ENCODE data around the gene CALHM6.

Gene CALHM6

DNA sequence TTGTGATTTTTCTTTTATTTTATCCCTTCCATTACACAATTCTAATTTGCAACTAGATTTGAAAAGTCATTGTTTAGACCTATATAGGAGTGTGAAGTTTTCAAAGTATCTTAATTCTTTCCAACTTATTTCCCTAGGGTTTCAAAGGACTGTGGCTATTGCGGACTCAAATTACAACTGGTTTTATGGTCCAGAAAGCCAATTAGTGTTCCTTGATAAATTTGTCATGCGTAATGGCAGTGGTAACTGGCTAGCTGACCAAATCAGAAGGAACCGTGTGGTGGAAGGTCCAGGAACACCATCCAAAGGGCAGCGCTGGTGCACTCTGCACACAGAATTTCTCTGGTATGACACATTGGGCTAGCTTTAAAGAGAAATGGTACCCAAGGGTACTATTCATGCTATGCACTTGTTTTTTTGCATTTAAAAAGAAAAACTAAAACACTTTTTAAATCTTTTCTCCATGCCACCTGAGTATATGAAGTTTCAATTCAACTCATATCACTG is 27.9 kb upstream of the CALHM6 start:
- Histone ChIP-seq H3K27me3 (ENCODE audit: control insufficient read depth, insufficient read depth, low read length) (no peaks in the 10 kb centered on the region), H3K36me3 (ENCODE audit: control insufficient read depth, insufficient read depth, low read length) (no peaks in the 10 kb centered on the region), H3K4me3 (ENCODE audit: low read length) (no peak overlapping the region), H3K4me1 (ENCODE audit: control insufficient read depth, insufficient read depth, low read length) (no peaks in the 10 kb centered on the region), H3K9ac (ENCODE audit: low read length) (no peak overlapping the region), H3K27ac (ENCODE audit: low read depth, low read length) (no peak overlapping the region)

- H3K4me3 ChIP-seq (ENCODE audit: low read length), result no peak overlapping the region
- H3K36me3 ChIP-seq (ENCODE audit: control insufficient read depth, insufficient read depth, low read length), result no peaks in the 10 kb centered on the region
- H3K27me3 ChIP-seq (ENCODE audit: control insufficient read depth, insufficient read depth, low read length), result no peaks in the 10 kb centered on the region
- no peaks in the 10 kb centered on the region for H3K4me1 ChIP-seq (ENCODE audit: control insufficient read depth, insufficient read depth, low read length)
- H3K27ac ChIP-seq (ENCODE audit: low read depth, low read length), result no peak overlapping the region
- H3K9ac ChIP-seq (ENCODE audit: low read length), result no peak overlapping the region
Observed at GRCh38 chr6:116434056-116434725, 27.0 kb upstream of the CALHM6 start.

DNA sequence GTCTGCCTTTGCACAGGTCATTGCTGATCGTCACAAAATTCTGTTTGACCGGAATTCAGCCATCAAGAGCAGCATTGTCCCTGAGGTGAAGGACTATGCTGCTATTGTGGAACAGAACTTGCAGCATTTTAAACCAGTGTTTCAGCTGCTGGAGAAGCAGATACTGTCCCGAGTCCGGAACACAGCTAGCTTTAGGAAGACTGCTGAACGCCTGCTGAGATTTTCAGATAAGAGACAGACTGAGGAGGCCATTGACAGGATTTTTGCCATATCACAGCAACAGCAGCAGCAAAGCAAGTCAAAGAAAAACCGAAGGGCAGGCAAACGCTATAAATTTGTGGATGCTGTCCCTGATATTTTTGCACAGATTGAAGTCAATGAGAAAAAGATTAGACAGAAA is 24.6 kb upstream of the CALHM6 start:
- Histone ChIP-seq H3K9ac (ENCODE audit: low read length) (no peak overlapping the region), H3K27me3 (ENCODE audit: control insufficient read depth, insufficient read depth, low read length) (no peaks in the 10 kb centered on the region), H3K27ac (ENCODE audit: low read depth, low read length) (no peak overlapping the region), H3K4me1 (ENCODE audit: control insufficient read depth, insufficient read depth, low read length) (no peaks in the 10 kb centered on the region), H3K4me3 (ENCODE audit: low read length) (no peak overlapping the region), H3K36me3 (ENCODE audit: control insufficient read depth, insufficient read depth, low read length) (no peaks in the 10 kb centered on the region)

DNA sequence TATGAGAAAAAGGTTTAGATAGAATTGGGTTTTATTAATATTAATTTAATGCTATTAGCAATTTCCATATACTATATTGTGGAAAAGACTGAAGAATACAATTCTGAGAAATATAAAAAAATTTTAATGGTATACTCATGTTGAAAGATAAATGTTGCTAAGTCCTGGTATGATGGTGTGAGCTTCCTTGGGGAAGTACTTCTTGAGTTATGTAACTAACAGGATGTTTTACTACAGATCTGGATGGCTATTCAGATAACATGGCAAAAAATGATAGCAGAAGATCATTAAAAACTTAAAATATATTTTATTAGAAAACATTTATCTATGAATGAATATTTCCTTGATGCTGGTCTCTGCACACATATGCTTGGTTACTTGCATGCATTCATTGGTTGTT is 23.5 kb upstream of the CALHM6 start:
- Histone ChIP-seq H3K4me1 (ENCODE audit: control insufficient read depth, insufficient read depth, low read length) (no peaks in the 10 kb centered on the region), H3K36me3 (ENCODE audit: control insufficient read depth, insufficient read depth, low read length) (no peaks in the 10 kb centered on the region), H3K9ac (ENCODE audit: low read length) (no peak overlapping the region), H3K27ac (ENCODE audit: low read depth, low read length) (no peak overlapping the region), H3K4me3 (ENCODE audit: low read length) (no peak overlapping the region), H3K27me3 (ENCODE audit: control insufficient read depth, insufficient read depth, low read length) (no peaks in the 10 kb centered on the region)

DNA sequence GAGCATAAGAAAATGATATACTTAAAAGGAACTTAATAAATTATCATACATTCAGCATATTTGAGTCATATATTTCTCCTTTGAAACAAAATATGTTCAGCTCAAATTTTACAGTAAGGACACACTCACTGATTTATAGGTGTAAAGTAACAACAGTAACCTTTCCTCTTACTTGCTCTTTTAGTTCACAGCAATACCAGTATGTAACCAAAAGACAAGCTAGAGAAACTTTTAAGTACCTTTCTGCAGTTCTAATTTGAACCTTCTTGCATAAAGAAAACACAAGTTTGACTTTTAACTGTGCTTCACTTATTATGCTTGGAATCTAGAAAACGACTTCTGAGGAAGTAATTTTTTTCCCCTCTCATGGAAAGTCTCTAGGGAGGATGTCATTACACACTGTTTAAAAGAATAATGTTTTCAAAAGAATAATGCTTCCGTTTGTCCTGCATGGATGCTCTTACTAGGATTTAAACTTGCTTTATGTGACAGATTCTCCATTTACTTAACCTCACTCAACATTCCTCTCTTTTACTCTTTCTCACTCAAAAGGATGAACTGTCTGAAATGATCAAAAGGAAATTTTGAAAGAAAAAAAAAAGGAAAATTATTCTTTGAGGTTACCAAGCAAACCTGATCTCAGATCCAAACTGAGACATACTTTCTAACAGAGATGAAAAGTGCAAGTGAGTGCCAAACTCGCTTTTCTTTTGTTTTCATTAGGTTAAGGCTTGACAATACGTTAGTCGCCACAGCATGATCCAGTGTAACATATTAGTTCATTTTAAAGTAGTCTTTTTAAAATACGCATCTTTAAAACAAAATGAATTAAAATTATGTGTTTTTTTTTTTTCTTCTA is 22.4 kb upstream of the CALHM6 start:
- Histone ChIP-seq H3K27ac (ENCODE audit: low read depth, low read length) (no peak overlapping the region), H3K9ac (ENCODE audit: low read length) (no peak overlapping the region), H3K4me3 (ENCODE audit: low read length) (no peak overlapping the region), H3K4me1 (ENCODE audit: control insufficient read depth, insufficient read depth, low read length) (no peaks in the 10 kb centered on the region), H3K36me3 (ENCODE audit: control insufficient read depth, insufficient read depth, low read length) (no peaks in the 10 kb centered on the region), H3K27me3 (ENCODE audit: control insufficient read depth, insufficient read depth, low read length) (no peaks in the 10 kb centered on the region)

DNA sequence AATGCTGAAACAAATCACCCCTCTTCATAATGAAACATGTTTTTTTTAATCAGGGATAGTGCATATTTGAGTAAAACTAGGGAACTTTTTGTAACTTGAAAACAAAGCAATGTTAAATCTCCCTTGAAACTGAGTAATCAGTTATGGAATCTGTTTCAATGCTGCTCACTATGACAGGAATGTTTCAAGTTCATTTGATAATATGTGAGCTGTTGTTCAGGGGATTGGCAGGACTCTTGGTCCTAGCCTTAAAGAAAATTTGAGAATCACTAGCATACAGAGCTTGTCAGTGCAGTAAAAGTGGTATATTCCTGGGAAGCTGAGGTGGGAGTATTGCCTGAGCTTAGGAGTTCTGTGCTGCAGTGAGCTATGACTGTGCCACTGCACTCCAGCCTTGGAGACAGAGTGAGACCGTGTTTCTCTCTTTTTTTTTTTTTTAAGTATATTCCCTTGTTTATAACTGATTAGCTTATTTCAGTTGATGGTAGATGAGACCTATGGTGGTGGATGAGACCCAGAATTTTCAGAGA is 21.6 kb upstream of the CALHM6 start:
- H3K9ac ChIP-seq (ENCODE audit: low read length), result no peak overlapping the region
- H3K36me3 ChIP-seq (ENCODE audit: control insufficient read depth, insufficient read depth, low read length), result no peaks in the 10 kb centered on the region
- no peaks in the 10 kb centered on the region for H3K27me3 ChIP-seq (ENCODE audit: control insufficient read depth, insufficient read depth, low read length)
- H3K4me1 ChIP-seq (ENCODE audit: control insufficient read depth, insufficient read depth, low read length), result no peaks in the 10 kb centered on the region
- H3K4me3 ChIP-seq (ENCODE audit: low read length), result no peak overlapping the region
- H3K27ac ChIP-seq (ENCODE audit: low read depth, low read length), result no peak overlapping the region

- no peak overlapping the region for H3K9ac ChIP-seq (ENCODE audit: low read length)
- H3K27ac ChIP-seq (ENCODE audit: low read depth, low read length), result no peak overlapping the region
- H3K27me3 ChIP-seq (ENCODE audit: control insufficient read depth, insufficient read depth, low read length), result no peaks in the 10 kb centered on the region
- H3K36me3 ChIP-seq (ENCODE audit: control insufficient read depth, insufficient read depth, low read length), result no peaks in the 10 kb centered on the region
- H3K4me1 ChIP-seq (ENCODE audit: control insufficient read depth, insufficient read depth, low read length), result no peaks in the 10 kb centered on the region
- no peak overlapping the region for H3K4me3 ChIP-seq (ENCODE audit: low read length)
Observed at GRCh38 chr6:116443105-116443504, 18.1 kb upstream of the CALHM6 start.

GRCh38 chr6:116444092-116444491 is 17.1 kb upstream of the CALHM6 start:
- Histone ChIP-seq H3K4me1 (ENCODE audit: control insufficient read depth, insufficient read depth, low read length) (no peaks in the 10 kb centered on the region), H3K27ac (ENCODE audit: low read depth, low read length) (no peak overlapping the region), H3K36me3 (ENCODE audit: control insufficient read depth, insufficient read depth, low read length) (no peaks in the 10 kb centered on the region), H3K9ac (ENCODE audit: low read length) (no peak overlapping the region), H3K4me3 (ENCODE audit: low read length) (no peak overlapping the region), H3K27me3 (ENCODE audit: control insufficient read depth, insufficient read depth, low read length) (no peaks in the 10 kb centered on the region)

- Histone ChIP-seq H3K4me3 (ENCODE audit: low read length) (no peak overlapping the region), H3K36me3 (ENCODE audit: control insufficient read depth, insufficient read depth, low read length) (no peaks in the 10 kb centered on the region), H3K9ac (ENCODE audit: low read length) (no peak overlapping the region), H3K27ac (ENCODE audit: low read depth, low read length) (no peak overlapping the region), H3K27me3 (ENCODE audit: control insufficient read depth, insufficient read depth, low read length) (no peaks in the 10 kb centered on the region), H3K4me1 (ENCODE audit: control insufficient read depth, insufficient read depth, low read length) (no peaks in the 10 kb centered on the region)
Observed at GRCh38 chr6:116444575-116444974, 16.6 kb upstream of the CALHM6 start.

DNA sequence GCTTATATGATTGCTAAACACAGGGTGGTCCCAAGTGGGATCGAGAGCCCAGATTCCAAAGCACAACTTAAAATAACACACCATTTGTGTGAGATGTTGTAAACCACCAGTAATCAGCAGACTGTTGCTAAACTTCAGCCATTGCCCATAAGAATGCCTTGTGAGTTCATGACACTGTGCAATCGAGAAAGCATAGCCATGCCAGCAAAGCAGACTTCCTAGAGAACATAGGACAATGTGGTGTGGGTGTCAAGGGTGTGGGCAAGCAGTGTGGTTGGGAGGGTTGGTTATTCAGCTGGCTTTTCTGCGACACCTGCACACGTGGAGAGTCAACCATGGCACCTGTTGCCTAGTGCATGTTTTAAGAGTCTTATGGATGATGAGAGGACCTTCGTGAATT is 16.1 kb upstream of the CALHM6 start:
- no peaks in the 10 kb centered on the region for H3K27me3 ChIP-seq (ENCODE audit: control insufficient read depth, insufficient read depth, low read length)
- no peaks in the 10 kb centered on the region for H3K4me1 ChIP-seq (ENCODE audit: control insufficient read depth, insufficient read depth, low read length)
- no peaks in the 10 kb centered on the region for H3K36me3 ChIP-seq (ENCODE audit: control insufficient read depth, insufficient read depth, low read length)
- no peak overlapping the region for H3K27ac ChIP-seq (ENCODE audit: low read depth, low read length)
- H3K9ac ChIP-seq (ENCODE audit: low read length), result no peak overlapping the region
- H3K4me3 ChIP-seq (ENCODE audit: low read length), result no peak overlapping the region

DNA sequence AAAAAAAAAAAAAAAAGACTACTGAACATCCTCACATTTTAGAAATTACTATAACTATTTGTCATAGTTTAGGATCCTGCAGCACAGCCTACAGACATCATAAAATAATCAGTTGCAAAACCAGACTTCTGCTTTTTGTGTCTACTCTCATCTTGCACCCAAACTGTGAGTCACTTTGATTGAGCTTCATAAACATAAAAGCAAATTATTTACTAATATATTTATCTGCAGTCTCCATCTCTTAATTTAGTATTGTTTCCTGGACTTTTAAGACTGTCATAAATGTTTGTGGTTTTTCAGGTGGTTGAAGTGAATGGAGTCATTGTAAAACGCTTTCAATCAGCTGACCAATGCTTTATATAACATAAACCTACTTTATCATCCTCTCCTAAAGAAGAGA is 14.8 kb upstream of the CALHM6 start:
- H3K4me1 ChIP-seq (ENCODE audit: control insufficient read depth, insufficient read depth, low read length), result no peaks in the 10 kb centered on the region
- H3K36me3 ChIP-seq (ENCODE audit: control insufficient read depth, insufficient read depth, low read length), result no peaks in the 10 kb centered on the region
- H3K27me3 ChIP-seq (ENCODE audit: control insufficient read depth, insufficient read depth, low read length), result no peaks in the 10 kb centered on the region
- H3K9ac ChIP-seq (ENCODE audit: low read length), result no peak overlapping the region
- no peak overlapping the region for H3K27ac ChIP-seq (ENCODE audit: low read depth, low read length)
- no peak overlapping the region for H3K4me3 ChIP-seq (ENCODE audit: low read length)

- Histone ChIP-seq H3K27ac (ENCODE audit: low read depth, low read length) (no peak overlapping the region), H3K27me3 (ENCODE audit: control insufficient read depth, insufficient read depth, low read length) (no peaks in the 10 kb centered on the region), H3K4me3 (ENCODE audit: low read length) (no peak overlapping the region), H3K9ac (ENCODE audit: low read length) (no peak overlapping the region), H3K36me3 (ENCODE audit: control insufficient read depth, insufficient read depth, low read length) (no peaks in the 10 kb centered on the region), H3K4me1 (ENCODE audit: control insufficient read depth, insufficient read depth, low read length) (no peaks in the 10 kb centered on the region)
Observed at GRCh38 chr6:116447052-116447451, 14.1 kb upstream of the CALHM6 start.
